Thymus (tissue), 11 donors: Measurements from ENCODE around the gene TNFRSF1B. TPM values are rescaled to one million over a fixed set of nuclear protein-coding genes. Genes with fewer than 3 reads are reported as not detected.

Experiments
- DNase-seq, 9 donors: peaks; one replicate each; pipeline ENCODE4 v3.0.0-alpha.2; 2013; ENCODE audit warnings: low spot score in 9 of 9, low read depth in 6 of 9, missing footprints in 1 of 9
- H3K27ac ChIP-seq, 2 donors: one replicate each; pipeline ENCODE4 v1.5.1; 2013; ENCODE audit warnings: control low read depth in 1 of 2, low read depth in 1 of 2, low read length in 1 of 2, mild to moderate bottlenecking in 1 of 2, moderate library complexity in 1 of 2
- H3K27me3 ChIP-seq, 2 donors: one replicate each; pipeline ENCODE4 v1.5.1; 2013; ENCODE audit warnings: low read length in 1 of 2; ENCODE audit not compliant: control insufficient read depth in 2 of 2, insufficient read depth in 1 of 2
- H3K36me3 ChIP-seq, 2 donors: one replicate each; pipeline ENCODE4 v1.5.1; 2013; ENCODE audit warnings: low read length in 1 of 2, mild to moderate bottlenecking in 1 of 2, moderate library complexity in 1 of 2; ENCODE audit not compliant: control insufficient read depth in 2 of 2, insufficient read depth in 2 of 2
- H3K4me1 ChIP-seq, 2 donors: one replicate each; pipeline ENCODE4 v1.5.1; 2013; ENCODE audit warnings: low read length in 2 of 2; ENCODE audit not compliant: control insufficient read depth in 2 of 2, insufficient read depth in 2 of 2
- H3K4me3 ChIP-seq, 2 donors: one replicate each; pipeline ENCODE4 v1.5.1; 2013; ENCODE audit warnings: low read length in 2 of 2, control low read depth in 1 of 2, mild to moderate bottlenecking in 1 of 2
- H3K9me3 ChIP-seq, 2 donors: one replicate each; pipeline ENCODE4 v1.5.1; 2013; ENCODE audit warnings: low read length in 1 of 2, mild to moderate bottlenecking in 1 of 2; ENCODE audit not compliant: control insufficient read depth in 2 of 2, insufficient read depth in 1 of 2
- WGBS: extraction: QIAGEN DNeasy Blood & Tissue Kit; methylation state at CpG from one replicate; pipeline ENCODE4 v1.1.7; 2013; 5-methylcytosine and 5-hydroxymethylcytosine counted together
- polyA plus RNA-seq: library from polyadenylated mRNA; stranded (reverse); fragments of 200-250 nt; gene quantifications from one replicate; pipeline ENCODE4 v1.2.3, GENCODE V29; 2013
- total RNA-seq: library from RNA; stranded (reverse); fragments of 120-200 nt; gene quantifications from one replicate; pipeline ENCODE4 v1.2.4, GENCODE V29; 2013
- donor health status: healthy.

Gene TNFRSF1B
- total and polyA plus RNA-seq, 2 donors, result 19.1 to 35.4 TPM

DNA sequence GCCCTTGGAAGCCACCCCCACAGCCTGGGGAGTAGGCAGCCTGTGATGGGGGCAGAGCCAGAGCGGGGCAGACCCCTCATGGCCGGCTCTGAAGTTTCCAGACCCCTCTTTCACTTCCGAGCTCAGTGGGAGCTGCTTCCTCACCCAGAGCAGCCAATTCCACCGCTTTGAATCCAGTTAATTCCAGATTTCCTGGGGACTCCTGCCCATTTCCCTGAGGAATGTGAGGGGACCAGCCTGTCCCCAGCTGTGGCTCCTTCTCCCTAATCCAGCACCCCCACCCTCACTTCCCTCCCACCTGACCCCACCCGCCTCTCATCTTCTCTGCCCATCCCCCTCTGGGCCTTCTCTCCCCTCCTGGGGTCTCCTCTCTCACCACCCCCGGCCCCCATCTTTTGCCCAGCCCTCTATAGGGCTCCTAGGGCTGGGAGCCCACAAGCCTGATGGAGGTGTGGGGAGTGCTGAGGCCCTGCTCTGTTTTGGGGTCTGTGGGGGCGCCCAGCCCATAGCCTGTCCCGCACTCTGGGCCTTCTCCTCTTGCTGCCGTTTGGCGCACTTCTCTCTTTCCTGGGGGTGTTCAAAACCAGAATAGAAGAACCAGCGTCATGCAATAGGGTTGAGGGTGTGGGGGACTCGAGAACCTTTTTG lies 26.2 kb upstream of the TNFRSF1B start:
- Histone ChIP-seq H3K27ac (no peak overlapping the region), H3K4me1 (peaks cover 0 to 17% of the 10 kb centered on the region in 2 donors), H3K27me3 (no peaks in the 10 kb centered on the region), H3K4me3 (no peak overlapping the region), H3K9me3 (no peaks in the 10 kb centered on the region), H3K36me3 (no peaks in the 10 kb centered on the region)
- DNase-seq, result no peak
- WGBS, result 97% methylated on average over 12 of the region's 12 CpGs

DNA sequence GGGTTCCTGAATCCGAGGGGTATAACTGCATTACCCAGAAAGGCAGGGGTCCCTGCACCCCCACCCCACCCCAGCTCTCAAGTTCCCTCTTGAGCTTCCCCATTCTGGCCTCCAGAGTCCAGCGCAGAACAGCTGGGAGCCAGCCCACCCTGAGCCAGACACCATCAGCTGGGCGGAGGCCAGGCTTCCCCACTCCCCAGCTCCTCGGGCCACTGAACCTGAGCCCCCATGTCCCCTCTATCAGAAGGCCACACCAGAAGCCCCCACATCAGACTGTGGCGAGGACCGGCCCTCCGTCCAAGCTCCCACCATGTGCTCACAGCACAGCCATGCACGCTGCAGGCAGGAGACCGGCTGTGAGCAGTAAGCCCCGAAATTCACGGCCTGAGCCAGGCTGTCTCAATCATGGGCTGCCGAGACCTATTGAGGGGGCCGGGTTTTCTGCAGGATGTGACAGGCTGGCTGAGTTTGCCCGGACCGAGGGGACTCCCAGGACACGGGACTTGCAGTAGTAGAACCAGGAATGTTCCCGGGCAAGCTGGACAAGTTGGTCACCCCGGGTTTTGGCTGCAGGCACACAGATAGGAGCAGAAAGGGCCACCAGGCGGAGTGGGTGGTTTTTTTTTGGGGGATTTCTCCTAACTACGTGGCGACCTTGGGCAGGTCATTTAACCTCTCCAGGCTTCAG lies 25.5 kb upstream of the TNFRSF1B start:
- 92% methylated on average over 21 of the region's 21 CpGs for WGBS
- Histone ChIP-seq H3K9me3 (no peaks in the 10 kb centered on the region), H3K4me1 (peaks cover 0 to 21% of the 10 kb centered on the region in 2 donors), H3K27me3 (no peaks in the 10 kb centered on the region), H3K4me3 (no peak overlapping the region), H3K27ac (no peak overlapping the region), H3K36me3 (no peaks in the 10 kb centered on the region)
- DNase-seq, result no peak

DNA sequence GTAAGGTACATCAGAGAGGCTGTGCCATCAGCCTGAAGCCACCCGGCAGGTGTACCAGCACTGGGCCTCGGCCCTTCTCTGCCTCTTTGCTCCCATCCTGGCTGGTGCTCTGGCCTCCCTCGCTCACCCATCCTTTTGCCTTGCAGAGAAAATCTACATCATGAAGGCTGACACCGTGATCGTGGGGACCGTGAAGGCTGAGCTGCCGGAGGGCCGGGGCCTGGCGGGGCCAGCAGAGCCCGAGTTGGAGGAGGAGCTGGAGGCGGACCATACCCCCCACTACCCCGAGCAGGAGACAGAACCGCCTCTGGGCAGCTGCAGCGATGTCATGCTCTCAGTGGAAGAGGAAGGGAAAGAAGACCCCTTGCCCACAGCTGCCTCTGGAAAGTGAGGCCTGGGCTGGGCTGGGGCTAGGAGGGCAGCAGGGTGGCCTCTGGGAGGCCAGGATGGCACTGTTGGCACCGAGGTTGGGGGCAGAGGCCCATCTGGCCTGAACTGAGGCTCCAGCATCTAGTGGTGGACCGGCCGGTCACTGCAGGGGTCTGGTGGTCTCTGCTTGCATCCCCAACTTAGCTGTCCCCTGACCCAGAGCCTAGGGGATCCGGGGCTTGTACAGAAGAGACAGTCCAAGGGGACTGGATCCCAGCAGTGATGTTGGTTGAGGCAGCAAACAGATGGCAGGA lies 24.5 kb upstream of the TNFRSF1B start:
- H3K4me3 ChIP-seq, result no peak overlapping the region
- H3K27me3 ChIP-seq, result no peaks in the 10 kb centered on the region
- 96% methylated on average over 18 of the region's 18 CpGs for WGBS
- H3K9me3 ChIP-seq, result no peaks in the 10 kb centered on the region
- DNase-seq, result no peak
- H3K36me3 ChIP-seq, result no peaks in the 10 kb centered on the region
- H3K27ac ChIP-seq, result no peak overlapping the region
- peaks cover 2 to 30% of the 10 kb centered on the region in 2 donors for H3K4me1 ChIP-seq

DNA sequence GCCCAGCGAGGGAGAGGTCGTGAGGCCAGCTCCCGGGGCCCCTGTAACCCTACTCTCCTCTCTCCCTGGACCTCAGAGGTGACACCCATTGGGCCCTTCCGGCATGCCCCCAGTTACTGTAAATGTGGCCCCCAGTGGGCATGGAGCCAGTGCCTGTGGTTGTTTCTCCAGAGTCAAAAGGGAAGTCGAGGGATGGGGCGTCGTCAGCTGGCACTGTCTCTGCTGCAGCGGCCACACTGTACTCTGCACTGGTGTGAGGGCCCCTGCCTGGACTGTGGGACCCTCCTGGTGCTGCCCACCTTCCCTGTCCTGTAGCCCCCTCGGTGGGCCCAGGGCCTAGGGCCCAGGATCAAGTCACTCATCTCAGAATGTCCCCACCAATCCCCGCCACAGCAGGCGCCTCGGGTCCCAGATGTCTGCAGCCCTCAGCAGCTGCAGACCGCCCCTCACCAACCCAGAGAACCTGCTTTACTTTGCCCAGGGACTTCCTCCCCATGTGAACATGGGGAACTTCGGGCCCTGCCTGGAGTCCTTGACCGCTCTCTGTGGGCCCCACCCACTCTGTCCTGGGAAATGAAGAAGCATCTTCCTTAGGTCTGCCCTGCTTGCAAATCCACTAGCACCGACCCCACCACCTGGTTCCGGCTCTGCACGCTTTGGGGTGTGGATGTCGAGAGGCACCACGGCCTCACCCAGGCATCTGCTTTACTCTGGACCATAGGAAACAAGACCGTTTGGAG lies 23.7 kb upstream of the TNFRSF1B start:
- Histone ChIP-seq H3K27ac (no peak overlapping the region), H3K27me3 (no peaks in the 10 kb centered on the region), H3K4me1 (peaks cover 2 to 38% of the 10 kb centered on the region in 2 donors), H3K9me3 (no peaks in the 10 kb centered on the region), H3K4me3 (no peak overlapping the region), H3K36me3 (no peaks in the 10 kb centered on the region)
- DNase-seq, result no peak
- WGBS, result 41% methylated on average over 21 of the region's 21 CpGs

DNA sequence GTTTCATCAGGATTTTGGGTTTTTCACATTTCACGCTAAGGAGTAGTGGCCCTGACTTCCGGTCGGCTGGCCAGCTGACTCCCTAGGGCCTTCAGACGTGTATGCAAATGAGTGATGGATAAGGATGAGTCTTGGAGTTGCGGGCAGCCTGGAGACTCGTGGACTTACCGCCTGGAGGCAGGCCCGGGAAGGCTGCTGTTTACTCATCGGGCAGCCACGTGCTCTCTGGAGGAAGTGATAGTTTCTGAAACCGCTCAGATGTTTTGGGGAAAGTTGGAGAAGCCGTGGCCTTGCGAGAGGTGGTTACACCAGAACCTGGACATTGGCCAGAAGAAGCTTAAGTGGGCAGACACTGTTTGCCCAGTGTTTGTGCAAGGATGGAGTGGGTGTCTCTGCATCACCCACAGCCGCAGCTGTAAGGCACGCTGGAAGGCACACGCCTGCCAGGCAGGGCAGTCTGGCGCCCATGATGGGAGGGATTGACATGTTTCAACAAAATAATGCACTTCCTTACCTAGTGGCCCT lies 23.1 kb upstream of the TNFRSF1B start:
- peaks cover 2 to 45% of the 10 kb centered on the region in 2 donors for H3K4me1 ChIP-seq
- H3K27ac ChIP-seq, result peak overlapping the region in 1 of 2 donors; percentile 15
- H3K9me3 ChIP-seq, result no peaks in the 10 kb centered on the region
- WGBS, result 48% methylated on average over 17 of the region's 17 CpGs
- H3K4me3 ChIP-seq, result no peak overlapping the region
- no peaks in the 10 kb centered on the region for H3K27me3 ChIP-seq
- no peaks in the 10 kb centered on the region for H3K36me3 ChIP-seq
- peak in 1 of 9 donors; percentile 37 for DNase-seq

DNA sequence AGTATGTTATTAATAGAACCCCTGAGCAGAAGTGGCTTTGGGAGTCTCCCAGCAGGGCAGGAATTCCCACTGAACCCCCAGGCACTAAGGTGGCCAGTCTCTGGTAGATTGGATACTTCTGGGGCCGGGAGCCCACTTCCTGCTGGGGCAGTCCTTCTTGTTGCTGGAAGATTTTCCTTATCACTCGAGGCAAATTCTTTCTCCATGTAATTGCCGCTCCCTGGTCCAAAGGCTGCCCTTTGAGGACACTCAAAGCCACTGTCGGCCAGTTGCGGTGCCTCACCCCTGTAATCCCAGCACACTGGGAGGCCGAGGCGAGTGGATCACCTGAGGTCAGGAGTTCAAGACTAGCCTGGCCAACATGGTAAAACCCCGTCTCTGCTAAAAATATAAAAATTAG lies 22.6 kb upstream of the TNFRSF1B start:
- 98% methylated on average over 8 of the region's 8 CpGs for WGBS
- H3K27ac ChIP-seq, result no peak overlapping the region
- DNase-seq, result no peak
- H3K36me3 ChIP-seq, result no peaks in the 10 kb centered on the region
- no peaks in the 10 kb centered on the region for H3K9me3 ChIP-seq
- H3K27me3 ChIP-seq, result no peaks in the 10 kb centered on the region
- H3K4me1 ChIP-seq, result peaks cover 2 to 50% of the 10 kb centered on the region in 2 donors
- no peak overlapping the region for H3K4me3 ChIP-seq

DNA sequence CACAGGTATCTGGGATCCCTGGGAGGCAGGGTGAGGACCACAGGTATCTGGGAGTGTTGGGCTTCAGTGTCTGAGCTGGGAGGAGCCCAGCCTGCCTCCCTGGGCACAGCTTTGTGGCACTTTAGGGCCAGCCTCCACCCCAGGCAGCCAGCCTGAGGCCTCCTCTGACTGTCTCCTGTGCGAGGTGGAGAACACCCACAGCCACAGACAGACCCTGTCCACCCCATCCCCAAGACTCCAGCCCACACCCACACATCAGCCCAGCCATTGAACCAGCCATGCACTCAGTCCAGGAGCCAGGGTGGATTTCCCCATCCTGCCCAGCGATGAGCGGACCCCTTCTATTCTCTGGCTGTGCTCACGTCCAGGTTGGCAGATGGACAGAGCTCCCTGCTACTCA lies 21.8 kb upstream of the TNFRSF1B start:
- no peaks in the 10 kb centered on the region for H3K27me3 ChIP-seq
- no peak overlapping the region for H3K27ac ChIP-seq
- peaks cover 0 to 4% of the 10 kb centered on the region in 2 donors for H3K9me3 ChIP-seq
- no peaks in the 10 kb centered on the region for H3K36me3 ChIP-seq
- H3K4me1 ChIP-seq, result peaks cover 2 to 56% of the 10 kb centered on the region in 2 donors
- WGBS, result 98% methylated on average over 4 of the region's 4 CpGs
- DNase-seq, result no peak
- H3K4me3 ChIP-seq, result no peak overlapping the region

DNA sequence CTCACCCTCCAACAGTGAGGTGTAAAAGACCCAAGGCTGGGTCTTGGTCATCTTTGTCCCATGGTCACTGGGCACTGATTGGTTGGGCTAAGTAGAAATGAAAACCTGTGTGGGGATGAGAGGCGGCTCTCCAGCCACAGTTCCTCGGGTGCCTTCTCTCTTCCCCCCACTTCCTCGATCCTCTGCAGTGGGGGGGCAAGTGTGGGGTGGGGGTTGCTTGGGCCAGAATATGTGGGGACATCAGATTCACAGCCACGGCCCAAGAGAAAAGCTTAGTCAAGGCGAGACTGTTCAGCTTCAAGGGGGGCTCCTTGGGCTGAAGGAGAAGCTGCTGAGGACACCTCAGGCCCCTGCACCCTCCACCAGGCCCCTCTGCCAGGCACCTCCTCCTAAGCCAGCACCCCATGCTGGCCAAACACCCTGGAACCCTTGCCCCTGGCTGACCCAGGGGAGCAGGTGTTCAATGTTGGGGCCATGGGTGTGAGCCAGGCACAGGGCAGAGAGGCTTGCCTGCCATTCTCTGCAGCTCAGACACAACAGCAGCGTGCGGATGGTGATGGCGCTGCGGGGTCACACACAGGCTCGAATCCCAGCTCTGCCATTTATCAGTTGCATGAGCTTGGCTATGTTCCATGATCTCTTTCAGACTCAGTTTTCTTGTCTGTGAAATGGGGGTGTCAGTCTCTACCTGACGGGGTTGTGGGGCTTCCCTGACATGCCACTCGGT lies 21.0 kb upstream of the TNFRSF1B start:
- Histone ChIP-seq H3K36me3 (no peaks in the 10 kb centered on the region), H3K27ac (no peak overlapping the region), H3K4me3 (no peak overlapping the region), H3K27me3 (no peaks in the 10 kb centered on the region), H3K9me3 (peaks cover 0 to 9% of the 10 kb centered on the region in 2 donors), H3K4me1 (peaks cover 2 to 64% of the 10 kb centered on the region in 2 donors)
- WGBS, result 91% methylated on average over 12 of the region's 12 CpGs
- no peak for DNase-seq
